Effector memory CD4-positive, alpha-beta T cell (primary cell): Measurements from ENCODE around the gene TNFRSF11A.

Experiments
- DNase-seq, 3 donors: peaks; one replicate each; pipeline ENCODE4 v3.0.0-alpha.2; 2020
- H3K27ac ChIP-seq: 2 replicates; pipeline ENCODE4 v1.7.0; 2013; ENCODE audit warnings: mild to moderate bottlenecking, low read length, moderate library complexity; ENCODE audit not compliant: insufficient read depth, poor library complexity, severe bottlenecking
- H3K27me3 ChIP-seq: replicated peaks from 2 replicates; pipeline ENCODE4 v1.7.0; 2013; ENCODE audit warnings: mild to moderate bottlenecking, low read length; ENCODE audit not compliant: insufficient read depth, control insufficient read depth, poor library complexity, severe bottlenecking
- H3K36me3 ChIP-seq: 2 replicates; pipeline ENCODE4 v1.7.0; 2013; ENCODE audit warnings: mild to moderate bottlenecking, low read length, moderate library complexity; ENCODE audit not compliant: control insufficient read depth, insufficient read depth
- H3K4me1 ChIP-seq: 2 replicates; pipeline ENCODE4 v1.7.0; 2013; ENCODE audit warnings: low read length, mild to moderate bottlenecking; ENCODE audit not compliant: control insufficient read depth, insufficient read depth, poor library complexity, severe bottlenecking
- H3K4me3 ChIP-seq: 2 replicates; pipeline ENCODE4 v1.7.0; 2013; ENCODE audit warnings: low read length, low read depth, mild to moderate bottlenecking; ENCODE audit not compliant: insufficient read depth, poor library complexity, severe bottlenecking
- H3K9me3 ChIP-seq: 2 replicates; pipeline ENCODE4 v1.7.0; 2013; ENCODE audit warnings: mild to moderate bottlenecking, low read length, moderate library complexity; ENCODE audit not compliant: control insufficient read depth

Gene TNFRSF11A

GRCh38 chr18:62372156-62372555 lies 47.0 kb downstream of the TNFRSF11A start:
- Histone ChIP-seq H3K36me3 (no peaks in the 10 kb centered on the region), H3K4me1 (no peaks in the 10 kb centered on the region), H3K9me3 (no peaks in the 10 kb centered on the region), H3K27ac (no peak overlapping the region), H3K4me3 (no peak overlapping the region), H3K27me3 (no peaks in the 10 kb centered on the region)
- DNase-seq, result no peak

GRCh38 chr18:62372882-62373281 lies 47.8 kb downstream of the TNFRSF11A start:
- DNase-seq, result no peak
- H3K27me3 ChIP-seq, result no peaks in the 10 kb centered on the region
- H3K27ac ChIP-seq, result no peak overlapping the region
- H3K9me3 ChIP-seq, result no peaks in the 10 kb centered on the region
- H3K4me3 ChIP-seq, result no peak overlapping the region
- H3K4me1 ChIP-seq, result no peaks in the 10 kb centered on the region
- no peaks in the 10 kb centered on the region for H3K36me3 ChIP-seq

GRCh38 chr18:62374410-62374965 lies 49.4 kb downstream of the TNFRSF11A start:
- DNase-seq, result no peak
- H3K27ac ChIP-seq, result no peak overlapping the region
- H3K27me3 ChIP-seq, result no peaks in the 10 kb centered on the region
- H3K9me3 ChIP-seq, result no peaks in the 10 kb centered on the region
- H3K4me3 ChIP-seq, result no peak overlapping the region
- H3K36me3 ChIP-seq, result no peaks in the 10 kb centered on the region
- H3K4me1 ChIP-seq, result no peaks in the 10 kb centered on the region

GRCh38 chr18:62377131-62377807 lies 52.2 kb downstream of the TNFRSF11A start:
- Histone ChIP-seq H3K27me3 (no peaks in the 10 kb centered on the region), H3K27ac (no peak overlapping the region), H3K36me3 (no peaks in the 10 kb centered on the region), H3K4me3 (no peak overlapping the region), H3K9me3 (no peaks in the 10 kb centered on the region), H3K4me1 (no peaks in the 10 kb centered on the region)
- no peak for DNase-seq

GRCh38 chr18:62379051-62379450 lies 53.9 kb downstream of the TNFRSF11A start:
- Histone ChIP-seq H3K36me3 (no peaks in the 10 kb centered on the region), H3K4me1 (no peaks in the 10 kb centered on the region), H3K4me3 (no peak overlapping the region), H3K27me3 (no peaks in the 10 kb centered on the region), H3K27ac (no peak overlapping the region), H3K9me3 (no peaks in the 10 kb centered on the region)
- no peak for DNase-seq

GRCh38 chr18:62381373-62381772 lies 56.3 kb downstream of the TNFRSF11A start:
- Histone ChIP-seq H3K4me3 (no peak overlapping the region), H3K36me3 (no peaks in the 10 kb centered on the region), H3K9me3 (no peaks in the 10 kb centered on the region), H3K27me3 (no peaks in the 10 kb centered on the region), H3K4me1 (no peaks in the 10 kb centered on the region), H3K27ac (no peak overlapping the region)
- DNase-seq, result no peak

GRCh38 chr18:62384068-62384467 lies 59.0 kb downstream of the TNFRSF11A start:
- no peak for DNase-seq
- Histone ChIP-seq H3K36me3 (no peaks in the 10 kb centered on the region), H3K27me3 (no peaks in the 10 kb centered on the region), H3K4me3 (no peak overlapping the region), H3K27ac (no peak overlapping the region), H3K9me3 (no peaks in the 10 kb centered on the region), H3K4me1 (no peaks in the 10 kb centered on the region)

- H3K9me3 ChIP-seq, result no peaks in the 10 kb centered on the region
- H3K27ac ChIP-seq, result no peak overlapping the region
- H3K27me3 ChIP-seq, result no peaks in the 10 kb centered on the region
- DNase-seq, result no peak
- H3K4me3 ChIP-seq, result no peak overlapping the region
- no peaks in the 10 kb centered on the region for H3K36me3 ChIP-seq
- H3K4me1 ChIP-seq, result no peaks in the 10 kb centered on the region
Observed at GRCh38 chr18:62384610-62385097, 59.5 kb downstream of the TNFRSF11A start.

- no peak overlapping the region for H3K27ac ChIP-seq
- H3K4me3 ChIP-seq, result no peak overlapping the region
- no peaks in the 10 kb centered on the region for H3K4me1 ChIP-seq
- no peaks in the 10 kb centered on the region for H3K27me3 ChIP-seq
- H3K9me3 ChIP-seq, result no peaks in the 10 kb centered on the region
- no peaks in the 10 kb centered on the region for H3K36me3 ChIP-seq
- DNase-seq, result no peak
Observed at GRCh38 chr18:62386091-62386490, 61.0 kb downstream of the TNFRSF11A start.

- no peak for DNase-seq
- no peaks in the 10 kb centered on the region for H3K27me3 ChIP-seq
- H3K4me1 ChIP-seq, result no peaks in the 10 kb centered on the region
- no peak overlapping the region for H3K4me3 ChIP-seq
- no peaks in the 10 kb centered on the region for H3K36me3 ChIP-seq
- no peaks in the 10 kb centered on the region for H3K9me3 ChIP-seq
- H3K27ac ChIP-seq, result no peak overlapping the region
Observed at GRCh38 chr18:62386601-62387000, 61.5 kb downstream of the TNFRSF11A start.
